IPS DF 4.7 (cell line): Measurements from ENCODE around the gene HAGHL.
"Not testable (repeated sequence)": the region's sequence is repeated elsewhere in the genome, so short reads cannot be mapped to it uniquely, and the experiment has no call there.

ENCODE experiments used
- DNase-seq: peaks from one replicate; pipeline ENCODE4 v3.0.0-alpha.2; 2013; ENCODE audit warnings: low spot score; ENCODE audit errors: extremely low read depth

The HAGHL gene

DNA sequence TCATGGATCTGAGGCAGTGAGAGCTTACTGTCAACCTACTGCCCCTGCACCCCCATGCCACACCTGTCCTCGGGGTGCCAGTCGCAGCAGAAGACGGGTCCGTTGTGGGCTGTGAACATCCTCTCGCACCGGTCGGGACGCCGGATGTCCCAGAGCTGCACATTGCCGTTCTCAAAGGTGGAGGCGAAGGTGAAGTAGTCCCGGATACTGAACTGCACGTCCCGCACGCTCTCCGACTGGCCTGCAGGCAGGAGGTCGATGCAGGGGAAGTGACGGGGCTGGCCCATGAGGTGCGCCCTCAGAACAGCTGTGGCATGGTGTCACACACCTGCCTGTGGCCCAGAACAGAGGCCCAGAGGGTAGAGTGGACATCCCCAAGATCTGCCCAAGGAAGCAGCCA is 39.4 kb upstream of the HAGHL start:
- DNase-seq, result no peak

GRCh38 chr16:689175-689897 is 37.6 kb upstream of the HAGHL start:
- no peak for DNase-seq

- DNase-seq, result not testable (repeated sequence)
These were observed 35.7 kb upstream of the HAGHL start for GRCh38 chr16:691242-691641.

GRCh38 chr16:692356-693108 is 34.4 kb upstream of the HAGHL start:
- no peak for DNase-seq

GRCh38 chr16:693364-693763 is 33.5 kb upstream of the HAGHL start:
- no peak for DNase-seq

DNA sequence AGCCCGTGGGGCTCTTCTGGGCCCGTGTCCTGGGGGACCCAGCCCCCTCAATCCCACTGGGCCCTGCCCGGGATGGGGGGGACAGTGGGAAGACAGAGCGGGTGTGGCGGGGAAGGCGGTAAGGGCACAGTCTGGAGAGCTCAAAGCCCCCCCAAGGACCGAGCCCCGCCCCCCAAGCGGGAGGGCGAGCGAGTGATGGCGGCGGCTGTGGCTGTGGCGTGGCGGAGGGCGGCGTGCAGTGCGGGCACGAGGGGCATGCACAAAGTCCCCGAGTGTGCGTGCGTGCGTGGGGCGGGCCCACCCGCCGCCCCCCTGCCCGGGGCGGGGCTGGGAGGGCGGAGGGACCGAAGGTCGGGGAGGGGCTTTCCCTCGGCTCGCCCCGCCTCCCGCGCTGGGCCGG is 33.1 kb upstream of the HAGHL start:
- no peak for DNase-seq

GRCh38 chr16:694187-694862 is 32.6 kb upstream of the HAGHL start:
- DNase-seq, result no peak

DNA sequence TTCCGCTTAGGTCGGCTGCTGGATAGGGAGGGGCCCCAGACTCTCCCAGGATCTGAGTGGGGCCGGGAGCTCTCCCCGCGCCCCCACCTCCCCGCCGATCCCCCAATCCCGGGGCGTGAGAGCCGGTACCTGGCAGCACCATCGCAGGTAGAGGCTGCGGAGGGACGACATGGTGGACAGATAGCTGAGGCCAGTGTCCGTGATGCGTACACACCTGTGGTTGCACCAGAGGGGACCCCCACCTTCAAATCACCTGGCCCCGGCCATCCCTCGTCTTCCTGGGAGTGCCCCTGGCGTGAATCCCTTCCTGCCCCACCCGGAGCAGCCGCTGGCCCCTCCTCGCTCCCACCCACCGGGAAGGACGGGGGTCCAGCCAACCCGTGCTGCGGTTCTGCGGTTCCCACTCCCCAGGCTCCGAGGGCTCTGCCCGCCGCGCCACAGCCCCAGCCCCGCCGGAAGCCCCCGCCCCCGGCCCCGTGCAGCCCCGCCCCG is 32.0 kb upstream of the HAGHL start:
- no peak for DNase-seq

DNA sequence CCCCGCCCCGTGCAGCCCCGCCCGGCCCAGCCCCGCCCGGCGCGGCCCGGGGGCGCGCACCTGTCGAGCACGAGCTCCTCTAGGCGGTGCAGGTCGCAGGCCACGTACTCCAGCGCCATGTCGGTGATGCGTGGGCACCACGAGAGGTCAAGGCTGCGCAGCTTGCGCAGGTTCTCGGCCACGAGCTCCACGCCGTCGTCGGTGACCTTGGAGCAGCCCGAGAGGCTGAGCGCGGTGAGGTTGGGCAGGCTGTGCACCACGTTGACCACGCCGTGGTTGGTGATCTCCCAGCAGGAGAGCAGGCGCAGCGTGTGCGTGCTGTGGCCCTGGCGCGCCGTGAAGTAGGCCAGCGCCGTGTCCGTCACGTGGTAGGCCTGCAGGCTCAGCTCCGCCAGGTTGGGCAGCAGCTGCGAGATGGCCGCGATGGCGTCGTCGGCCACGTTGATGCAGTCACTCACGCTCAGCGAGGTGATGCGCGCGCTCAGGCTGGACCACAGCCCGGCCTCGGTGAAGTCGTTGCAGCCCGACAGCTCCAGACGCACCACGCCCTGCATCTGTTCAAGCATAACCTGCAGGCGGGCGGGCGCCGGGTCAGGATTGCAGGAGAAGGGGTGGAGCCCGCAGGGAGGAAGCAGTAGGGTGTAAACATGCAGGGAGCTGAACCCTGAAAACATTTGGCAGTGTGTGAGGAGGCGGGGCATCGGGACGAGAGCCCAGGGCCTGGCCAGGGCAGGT is 31.4 kb upstream of the HAGHL start:
- no peak for DNase-seq

- no peak for DNase-seq
These were observed 27.8 kb upstream of the HAGHL start for GRCh38 chr16:698911-699671.

- DNase-seq, result no peak
These were observed 26.0 kb upstream of the HAGHL start for GRCh38 chr16:700684-701584.

- no peak for DNase-seq
These were observed 24.6 kb upstream of the HAGHL start for GRCh38 chr16:702341-702740.

DNA sequence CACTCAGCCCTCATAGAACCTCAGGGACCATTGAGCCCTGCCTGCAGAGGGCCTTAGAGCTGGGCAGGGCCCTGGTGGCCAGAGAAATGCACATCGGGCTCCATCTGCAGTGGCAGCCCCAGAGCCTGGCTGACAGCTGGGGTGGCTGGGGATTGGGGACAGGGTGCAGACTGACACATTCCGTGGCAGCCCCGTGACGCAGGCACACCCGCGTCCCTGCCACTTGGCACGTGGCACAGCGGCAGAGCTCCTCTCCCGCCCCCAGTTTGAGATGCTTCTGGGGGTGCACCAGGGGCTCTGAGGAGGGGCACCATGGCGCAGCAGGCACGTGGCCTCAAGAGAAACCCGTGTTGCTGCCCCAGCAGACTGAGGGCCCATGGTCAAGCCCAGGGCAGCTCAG is 23.5 kb upstream of the HAGHL start:
- no peak for DNase-seq

GRCh38 chr16:704047-704446 is 22.9 kb upstream of the HAGHL start:
- no peak for DNase-seq

DNA sequence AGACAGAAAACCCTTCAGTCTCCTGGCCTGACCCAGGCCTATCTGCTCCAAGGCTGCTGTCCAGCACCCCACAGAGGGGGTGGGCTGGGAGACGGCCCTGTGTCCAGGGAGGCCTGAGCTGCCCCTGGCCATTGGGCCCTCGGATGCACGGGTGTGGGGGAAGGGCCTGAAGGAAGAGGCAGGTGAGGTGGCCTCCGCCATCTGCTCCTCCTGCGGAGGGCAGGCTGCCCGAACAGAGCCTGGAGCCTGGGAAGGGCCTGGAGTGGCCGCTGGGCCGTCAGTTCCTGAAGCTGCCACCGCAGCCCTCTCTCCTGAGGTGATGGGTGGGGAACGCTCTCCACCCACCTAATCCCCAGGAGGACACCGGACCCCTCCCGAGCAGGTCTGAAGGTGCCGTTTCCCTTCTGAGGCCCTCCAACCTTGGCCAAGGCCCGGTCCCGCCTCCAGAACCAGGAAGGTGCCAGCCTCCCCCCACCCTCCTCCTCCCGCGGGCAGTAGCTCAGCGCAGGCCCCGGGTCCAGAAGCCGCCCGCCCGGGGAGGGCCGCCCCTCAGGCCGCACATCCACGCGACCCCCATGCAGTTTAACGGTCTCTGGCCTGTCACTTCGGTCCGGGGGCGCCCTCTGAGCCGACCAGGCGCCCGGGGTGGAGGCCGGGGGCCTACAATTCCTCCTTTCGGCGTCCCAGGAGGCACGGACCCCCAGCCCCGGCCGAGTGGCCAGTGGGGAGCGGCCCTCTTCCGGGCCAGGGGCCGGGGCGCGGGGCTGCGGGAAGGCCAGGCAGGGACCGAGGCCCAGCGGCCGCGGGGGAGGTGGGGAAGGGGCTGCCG is 22.1 kb upstream of the HAGHL start:
- no peak for DNase-seq

- DNase-seq, result no peak
These were observed 21.3 kb upstream of the HAGHL start, which contains the start of gene FBXL16 for GRCh38 chr16:705431-706188. Gene FBXL16 (minus strand): TSS chr16:705801. CDS start chr16:697405, 8,396 bp downstream.

DNA sequence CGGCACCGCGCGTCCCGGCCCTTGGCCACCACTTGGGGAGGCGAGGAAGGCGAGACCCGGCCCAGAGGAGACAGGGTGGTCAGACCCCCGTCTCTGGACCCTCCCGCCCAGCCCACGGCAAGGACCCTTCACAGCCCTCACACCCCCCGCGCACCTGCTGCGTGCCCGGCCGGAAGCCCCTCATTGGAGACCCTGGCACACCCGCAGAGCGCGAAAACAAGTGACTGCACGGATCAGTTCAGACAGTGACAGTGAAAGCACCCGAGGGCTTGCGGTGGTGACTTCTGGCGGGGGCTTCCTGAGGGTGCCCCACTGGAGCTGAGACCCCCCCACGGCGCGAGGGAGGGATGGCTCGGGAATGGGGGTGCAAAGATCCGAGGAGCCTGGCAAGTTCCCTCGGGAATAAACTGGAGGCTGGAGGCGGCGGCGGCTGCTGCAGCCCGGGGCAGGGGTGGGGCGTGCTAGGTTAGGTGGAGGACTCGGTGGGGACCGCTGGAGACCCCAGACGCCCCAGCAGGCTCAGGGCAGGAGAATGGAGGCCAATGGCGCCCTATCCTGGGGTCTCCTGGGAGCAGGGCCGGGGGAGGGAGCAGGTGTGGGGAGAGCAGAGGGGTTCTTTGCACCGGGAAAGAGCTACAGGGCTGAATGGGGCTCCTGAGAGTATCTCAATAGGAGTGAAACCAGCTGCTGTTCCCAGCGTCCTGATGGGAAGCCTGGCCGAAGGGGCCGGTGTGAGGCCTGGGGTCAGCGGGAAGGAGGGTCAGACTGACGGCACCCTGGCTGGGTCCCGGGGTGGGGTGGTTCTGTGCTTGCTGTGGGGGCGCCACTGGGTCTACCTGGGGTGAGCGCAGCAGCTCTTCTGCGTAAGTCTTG is 20.5 kb upstream of the HAGHL start:
- no peak for DNase-seq
